ENCODE results near the gene DOK5.
"Not testable (repeated sequence)": the region's sequence is repeated elsewhere in the genome, so short reads cannot be mapped to it uniquely, and the experiment has no call there.

Gene DOK5

GRCh38 chr20:54475334-54476168 lies at the start of gene DOK5:
DOK5 (plus strand) TSS chr20:54475593; CDS start chr20:54475947, 354 bp downstream.
- no peak for DNase-seq

- no peak for DNase-seq
Measured at GRCh38 chr20:54429364-54429763, 46.0 kb upstream of the DOK5 start.

GRCh38 chr20:54431156-54431944 lies 44.0 kb upstream of the DOK5 start:
- no peak for DNase-seq

- no peak for DNase-seq
Measured at GRCh38 chr20:54432966-54433365, 42.4 kb upstream of the DOK5 start.

GRCh38 chr20:54433636-54434035 lies 41.8 kb upstream of the DOK5 start:
- no peak for DNase-seq

- DNase-seq: no peak
Measured at GRCh38 chr20:54434196-54434595, 41.2 kb upstream of the DOK5 start.

- DNase-seq: peak; percentile 42
Measured at GRCh38 chr20:54435015-54435414, 40.4 kb upstream of the DOK5 start.

GRCh38 chr20:54436410-54436809 lies 39.0 kb upstream of the DOK5 start:
- not testable (repeated sequence) for DNase-seq

- no peak for DNase-seq
Measured at GRCh38 chr20:54438166-54438565, 37.2 kb upstream of the DOK5 start.

GRCh38 chr20:54450207-54450606 lies 25.2 kb upstream of the DOK5 start:
- DNase-seq: no peak

- no peak for DNase-seq
Measured at GRCh38 chr20:54451171-54451570, 24.2 kb upstream of the DOK5 start.

GRCh38 chr20:54452277-54452676 lies 23.1 kb upstream of the DOK5 start:
- no peak for DNase-seq

- no peak for DNase-seq
Measured at GRCh38 chr20:54454982-54455381, 20.4 kb upstream of the DOK5 start.

GRCh38 chr20:54456423-54456822 lies 19.0 kb upstream of the DOK5 start:
- DNase-seq: no peak

- DNase-seq: no peak
Measured at GRCh38 chr20:54456961-54457360, 18.4 kb upstream of the DOK5 start.

- no peak for DNase-seq
Measured at GRCh38 chr20:54458219-54458618, 17.2 kb upstream of the DOK5 start.

GRCh38 chr20:54459279-54459678 lies 16.1 kb upstream of the DOK5 start:
- DNase-seq: no peak

GRCh38 chr20:54464003-54464402 lies 11.4 kb upstream of the DOK5 start:
- DNase-seq: no peak

- DNase-seq: no peak
Measured at GRCh38 chr20:54466127-54466526, 9.3 kb upstream of the DOK5 start.

- DNase-seq: no peak
Measured at GRCh38 chr20:54467622-54468021, 7.8 kb upstream of the DOK5 start.

- DNase-seq: no peak
Measured at GRCh38 chr20:54468082-54468481, 7.3 kb upstream of the DOK5 start.

GRCh38 chr20:54469293-54469692 lies 6.1 kb upstream of the DOK5 start:
- DNase-seq: no peak

GRCh38 chr20:54469952-54470351 lies 5.4 kb upstream of the DOK5 start:
- no peak for DNase-seq

- no peak for DNase-seq
Measured at GRCh38 chr20:54470697-54471096, 4.7 kb upstream of the DOK5 start.
